Measurements from ENCODE around the gene PCSK5. TPM values are rescaled to one million over a fixed set of nuclear protein-coding genes. Genes with fewer than 3 reads are reported as not detected.

PCSK5 gene
- total RNA-seq, 1 experiment from 2014 or later, result 6.9 TPM

- no peak overlapping the region for H3K9ac ChIP-seq (ENCODE audit: low read length)
- H3K27me3 ChIP-seq (ENCODE audit: insufficient read depth, low read length), result no peaks in the 10 kb centered on the region
- H3K9me3 ChIP-seq (ENCODE audit: control insufficient read depth in 1 of 2, insufficient read depth in 1 of 2, low read depth in 1 of 2, low read length in 2 of 2), result no peaks in the 10 kb centered on the region
- no peaks in the 10 kb centered on the region for H3K79me2 ChIP-seq (ENCODE audit: insufficient read depth, low read length)
- ChIA-PET POLR2A (no interaction called here), CTCF (no interaction called here), RAD21 (ENCODE audit: low non-redundant PET in 1 of 2, low total read pairs in 2 of 2, uncharacterized antibody in 2 of 2, unreplicated experiment in 2 of 2) (no interaction called here)
- no peaks in the 10 kb centered on the region for H4K20me1 ChIP-seq (ENCODE audit: insufficient read depth)
- BruUV-seq (replicated peaks), result no TSS peak
- ATAC-seq (no peak), DNase-seq (ENCODE audit: low read depth, low spot score) (no peak)
- TF ChIP-seq POLR2AphosphoS5 (IDR thresholded peaks at IDR 0.05; ENCODE audit: low read depth, low read length) (no peak), REST (IDR thresholded peaks at IDR 0.05; ENCODE audit: low read depth) (no peak), SP1 (IDR thresholded peaks at IDR 0.05; ENCODE audit: low read depth) (no peak), EZH2phosphoT487 (IDR thresholded peaks at IDR 0.05; ENCODE audit: borderline replicate concordance) (no peak), ZBTB33 (IDR thresholded peaks at IDR 0.05; ENCODE audit: extremely low read depth, insufficient replicate concordance, low read length) (no peak), CEBPB (IDR thresholded peaks at IDR 0.05; ENCODE audit: low read depth) (no peak), MAX (IDR thresholded peaks at IDR 0.05) (no peak), SRF (IDR thresholded peaks at IDR 0.05; ENCODE audit: low read depth) (no peak), ZNF274 (IDR thresholded peaks at IDR 0.05; ENCODE audit: low read depth, low read length) (no peak), RAD21 (IDR thresholded peaks at IDR 0.05; ENCODE audit: low read depth) (no peak), JUND (IDR thresholded peaks at IDR 0.05) (no peak), EZH2 (IDR thresholded peaks at IDR 0.05) (no peak), CTCF (IDR thresholded peaks at IDR 0.05 in 2 of 3, conservative IDR thresholded peaks at IDR 0.05 in 1 of 3; ENCODE audit: borderline replicate concordance in 1 of 3, insufficient read depth in 1 of 3, low read depth in 2 of 3, low read length in 2 of 3) (no peak), TCF7L2 (IDR thresholded peaks at IDR 0.05; ENCODE audit: borderline replicate concordance, extremely low read depth, insufficient read depth, insufficient read length) (no peak)
- H3K4me3 ChIP-seq (replicated peaks in 1 of 2; ENCODE audit: low read depth in 1 of 2, low read length in 2 of 2), result no peak overlapping the region
- no peaks in the 10 kb centered on the region for H3K4me1 ChIP-seq (ENCODE audit: control insufficient read depth in 1 of 2, insufficient read depth in 2 of 2, low read length in 2 of 2)
- H3K27ac ChIP-seq (ENCODE audit: low read depth, low read length), result no peak overlapping the region
- H3K4me2 ChIP-seq (ENCODE audit: low read length), result no peak overlapping the region
- H3K36me3 ChIP-seq (ENCODE audit: control insufficient read depth in 1 of 2, insufficient read depth in 2 of 2, low read length in 2 of 2), result no peaks in the 10 kb centered on the region
- no peaks in the 10 kb centered on the region for H3K9me2 ChIP-seq (ENCODE audit: insufficient read depth)
- intact Hi-C loops (cut with micrococcal nuclease), result no loop called here
- H2AFZ ChIP-seq (ENCODE audit: low read depth, low read length, poor library complexity, severe bottlenecking), result no peak overlapping the region
Measured at GRCh38 chr9:76353280-76353679, 462.8 kb downstream of the PCSK5 start.
